ENCODE data around the gene GSTO1.

The GSTO1 gene

GRCh38 chr10:104281694-104282093 lies 27.0 kb downstream of the GSTO1 start:
- TF ChIP-seq BACH2 (CRISPR knock-in tag; IDR thresholded peaks at IDR 0.05; ENCODE audit: borderline replicate concordance): no peak
- TF ChIP-seq ZNF565 (CRISPR knock-in tag; conservative IDR thresholded peaks at IDR 0.05; ENCODE audit: low read depth): no peak
- no peak for TF ChIP-seq POU6F1 (CRISPR knock-in tag; IDR thresholded peaks at IDR 0.05; ENCODE audit: borderline replicate concordance, low read depth)
- no peak for TF ChIP-seq TCF4 (CRISPR knock-in tag; IDR thresholded peaks at IDR 0.05; ENCODE audit: borderline replicate concordance)
- ATAC-seq: no peak

- no peak for ATAC-seq
- no peak for TF ChIP-seq ZNF8 (CRISPR knock-in tag; IDR thresholded peaks at IDR 0.05)
- TF ChIP-seq TSHZ2 (CRISPR knock-in tag; IDR thresholded peaks at IDR 0.05): no peak
- no peak for TF ChIP-seq TCF4 (CRISPR knock-in tag; IDR thresholded peaks at IDR 0.05; ENCODE audit: borderline replicate concordance)
- TF ChIP-seq CSDC2 (CRISPR knock-in tag; IDR thresholded peaks at IDR 0.05): no peak
- no peak for TF ChIP-seq ARNTL (CRISPR knock-in tag; IDR thresholded peaks at IDR 0.05; ENCODE audit: borderline replicate concordance, low read depth)
- no peak for TF ChIP-seq PPARA (CRISPR knock-in tag; IDR thresholded peaks at IDR 0.05; ENCODE audit: borderline replicate concordance)
These were observed 30.2 kb downstream of the GSTO1 start for GRCh38 chr10:104284846-104285245.

- ATAC-seq: no peak
- TF ChIP-seq, protein P1, sequence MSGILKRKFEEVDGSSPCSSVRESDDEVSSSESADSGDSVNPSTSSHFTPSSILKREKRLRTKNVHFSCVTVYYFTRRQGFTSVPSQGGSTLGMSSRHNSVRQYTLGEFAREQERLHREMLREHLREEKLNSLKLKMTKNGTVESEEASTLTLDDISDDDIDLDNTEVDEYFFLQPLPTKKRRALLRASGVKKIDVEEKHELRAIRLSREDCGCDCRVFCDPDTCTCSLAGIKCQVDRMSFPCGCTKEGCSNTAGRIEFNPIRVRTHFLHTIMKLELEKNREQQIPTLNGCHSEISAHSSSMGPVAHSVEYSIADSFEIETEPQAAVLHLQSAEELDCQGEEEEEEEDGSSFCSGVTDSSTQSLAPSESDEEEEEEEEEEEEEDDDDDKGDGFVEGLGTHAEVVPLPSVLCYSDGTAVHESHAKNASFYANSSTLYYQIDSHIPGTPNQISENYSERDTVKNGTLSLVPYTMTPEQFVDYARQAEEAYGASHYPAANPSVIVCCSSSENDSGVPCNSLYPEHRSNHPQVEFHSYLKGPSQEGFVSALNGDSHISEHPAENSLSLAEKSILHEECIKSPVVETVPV (CRISPR knock-in tag; IDR thresholded peaks at IDR 0.05): no peak
- TF ChIP-seq CSDC2 (CRISPR knock-in tag; IDR thresholded peaks at IDR 0.05) (no peak), TSHZ2 (CRISPR knock-in tag; IDR thresholded peaks at IDR 0.05) (no peak), ZNF70 (CRISPR knock-in tag; IDR thresholded peaks at IDR 0.05) (no peak), GLIS3 (CRISPR knock-in tag; IDR thresholded peaks at IDR 0.05) (no peak), ESRRG (CRISPR knock-in tag; IDR thresholded peaks at IDR 0.05) (no peak), ZNF565 (CRISPR knock-in tag; conservative IDR thresholded peaks at IDR 0.05; ENCODE audit: low read depth) (no peak), ZC3H10 (CRISPR knock-in tag; IDR thresholded peaks at IDR 0.05) (no peak)
These were observed 32.2 kb downstream of the GSTO1 start for GRCh38 chr10:104286939-104287338.

GRCh38 chr10:104288355-104288754 lies 33.7 kb downstream of the GSTO1 start:
- no peak for ATAC-seq
- TF ChIP-seq ESRRG (CRISPR knock-in tag; IDR thresholded peaks at IDR 0.05): no peak
- TF ChIP-seq OSR1 (CRISPR knock-in tag; IDR thresholded peaks at IDR 0.05): no peak
- TF ChIP-seq ZNF565 (CRISPR knock-in tag; conservative IDR thresholded peaks at IDR 0.05; ENCODE audit: low read depth): no peak
- TF ChIP-seq ARNTL (CRISPR knock-in tag; IDR thresholded peaks at IDR 0.05; ENCODE audit: borderline replicate concordance, low read depth): no peak
- TF ChIP-seq, protein P2, sequence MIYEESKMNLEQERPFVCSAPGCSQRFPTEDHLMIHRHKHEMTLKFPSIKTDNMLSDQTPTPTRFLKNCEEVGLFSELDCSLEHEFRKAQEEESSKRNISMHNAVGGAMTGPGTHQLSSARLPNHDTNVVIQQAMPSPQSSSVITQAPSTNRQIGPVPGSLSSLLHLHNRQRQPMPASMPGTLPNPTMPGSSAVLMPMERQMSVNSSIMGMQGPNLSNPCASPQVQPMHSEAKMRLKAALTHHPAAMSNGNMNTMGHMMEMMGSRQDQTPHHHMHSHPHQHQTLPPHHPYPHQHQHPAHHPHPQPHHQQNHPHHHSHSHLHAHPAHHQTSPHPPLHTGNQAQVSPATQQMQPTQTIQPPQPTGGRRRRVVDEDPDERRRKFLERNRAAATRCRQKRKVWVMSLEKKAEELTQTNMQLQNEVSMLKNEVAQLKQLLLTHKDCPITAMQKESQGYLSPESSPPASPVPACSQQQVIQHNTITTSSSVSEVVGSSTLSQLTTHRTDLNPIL (CRISPR knock-in tag; IDR thresholded peaks at IDR 0.05; ENCODE audit: low read depth): no peak
- TF ChIP-seq, protein P3, sequence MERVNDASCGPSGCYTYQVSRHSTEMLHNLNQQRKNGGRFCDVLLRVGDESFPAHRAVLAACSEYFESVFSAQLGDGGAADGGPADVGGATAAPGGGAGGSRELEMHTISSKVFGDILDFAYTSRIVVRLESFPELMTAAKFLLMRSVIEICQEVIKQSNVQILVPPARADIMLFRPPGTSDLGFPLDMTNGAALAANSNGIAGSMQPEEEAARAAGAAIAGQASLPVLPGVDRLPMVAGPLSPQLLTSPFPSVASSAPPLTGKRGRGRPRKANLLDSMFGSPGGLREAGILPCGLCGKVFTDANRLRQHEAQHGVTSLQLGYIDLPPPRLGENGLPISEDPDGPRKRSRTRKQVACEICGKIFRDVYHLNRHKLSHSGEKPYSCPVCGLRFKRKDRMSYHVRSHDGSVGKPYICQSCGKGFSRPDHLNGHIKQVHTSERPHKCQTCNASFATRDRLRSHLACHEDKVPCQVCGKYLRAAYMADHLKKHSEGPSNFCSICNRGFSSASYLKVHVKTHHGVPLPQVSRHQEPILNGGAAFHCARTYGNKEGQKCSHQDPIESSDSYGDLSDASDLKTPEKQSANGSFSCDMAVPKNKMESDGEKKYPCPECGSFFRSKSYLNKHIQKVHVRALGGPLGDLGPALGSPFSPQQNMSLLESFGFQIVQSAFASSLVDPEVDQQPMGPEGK (CRISPR knock-in tag; IDR thresholded peaks at IDR 0.05; ENCODE audit: borderline replicate concordance): no peak
- TF ChIP-seq POU6F1 (CRISPR knock-in tag; IDR thresholded peaks at IDR 0.05; ENCODE audit: borderline replicate concordance, low read depth): no peak
- TF ChIP-seq RARB (CRISPR knock-in tag; IDR thresholded peaks at IDR 0.05): no peak
- no peak for TF ChIP-seq GLIS3 (CRISPR knock-in tag; IDR thresholded peaks at IDR 0.05)
- no peak for TF ChIP-seq BACH2 (CRISPR knock-in tag; IDR thresholded peaks at IDR 0.05; ENCODE audit: borderline replicate concordance)
- no peak for TF ChIP-seq ZNF70 (CRISPR knock-in tag; IDR thresholded peaks at IDR 0.05)
